Measurements from ENCODE around the gene STX1B. TPM values are rescaled to one million over a fixed set of nuclear protein-coding genes. Genes with fewer than 3 reads are reported as not detected.

Gene STX1B
- total RNA-seq, 1 experiment from 2014 or later: 3.7 TPM

GRCh38 chr16:30982548-30983288 lies 27.7 kb downstream of the STX1B start:
- TF ChIP-seq POLR2AphosphoS5 (IDR thresholded peaks at IDR 0.05; ENCODE audit: low read depth, low read length) (no peak), CTCF (IDR thresholded peaks at IDR 0.05) (no peak), SIN3A (IDR thresholded peaks at IDR 0.05; ENCODE audit: borderline replicate concordance, insufficient read depth, low read depth, low read length) (no peak), REST (IDR thresholded peaks at IDR 0.05; ENCODE audit: insufficient read depth in 1 of 2, low read depth in 2 of 2, low read length in 1 of 2) (no peak), TCF7L2 (IDR thresholded peaks at IDR 0.05; ENCODE audit: low read depth, low read length) (no peak)
- Histone ChIP-seq H3K27me3 (ENCODE audit: control insufficient read depth, insufficient read depth, low read length) (no peaks in the 10 kb centered on the region), H3K4me3 (ENCODE audit: low read depth in 2 of 2, low read length in 2 of 2) (no peak overlapping the region), H3K27ac (ENCODE audit: low read length) (no peak overlapping the region), H3K4me1 (ENCODE audit: control insufficient read depth, insufficient read depth, low read length) (peaks cover 9% of the 10 kb centered on the region), H3K9me3 (ENCODE audit: control insufficient read depth, insufficient read depth, low read depth, low read length) (no peaks in the 10 kb centered on the region), H3K36me3 (ENCODE audit: control insufficient read depth, insufficient read depth, low read length) (peaks cover 3% of the 10 kb centered on the region; the same call in 1 of the 2 replicates)
- ChIA-PET CTCF (interaction anchor here (0.5 to 1.3 kb wide), 3 partner anchors 28 to 159 kb away, joined by 3 to 12 read pairs (median 4); no protein-coding TSS in a partner anchor), POLR2A (no interaction called here)
- in situ Hi-C loops (cut with HindIII; ENCODE audit: low pct_unique_long_range_greater_than_20kb, low sequenced_read_pairs): no loop called here
- no TSS peak for BruUV-seq (replicated peaks)
- ATAC-seq (no peak), DNase-seq (ENCODE audit: low read depth, low spot score) (no peak)
- intact Hi-C loops (cut with micrococcal nuclease; ENCODE audit: unreplicated experiment): no loop called here

- ChIA-PET POLR2A (interaction anchor here (0.6 kb wide), 1 partner anchor 412 kb away, joined by 3 read pairs; no protein-coding TSS in a partner anchor), CTCF (no interaction called here)
- H3K9me3 ChIP-seq (ENCODE audit: control insufficient read depth, insufficient read depth, low read depth, low read length): no peaks in the 10 kb centered on the region
- no TSS peak for BruUV-seq (replicated peaks)
- H3K4me1 ChIP-seq (ENCODE audit: control insufficient read depth, insufficient read depth, low read length): peaks cover 9% of the 10 kb centered on the region
- intact Hi-C loops (cut with micrococcal nuclease; ENCODE audit: unreplicated experiment): no loop called here
- peaks cover 3% of the 10 kb centered on the region; the same call in 1 of the 2 replicates for H3K36me3 ChIP-seq (ENCODE audit: control insufficient read depth, insufficient read depth, low read length)
- no peaks in the 10 kb centered on the region for H3K27me3 ChIP-seq (ENCODE audit: control insufficient read depth, insufficient read depth, low read length)
- no peak for ATAC-seq
- no peak for DNase-seq (ENCODE audit: low read depth, low spot score)
- in situ Hi-C loops (cut with HindIII; ENCODE audit: low pct_unique_long_range_greater_than_20kb, low sequenced_read_pairs): no loop called here
- no peak overlapping the region for H3K27ac ChIP-seq (ENCODE audit: low read length)
- H3K4me3 ChIP-seq (ENCODE audit: low read depth in 2 of 2, low read length in 2 of 2): no peak overlapping the region
- TF ChIP-seq POLR2AphosphoS5 (IDR thresholded peaks at IDR 0.05; ENCODE audit: low read depth, low read length) (no peak), SIN3A (IDR thresholded peaks at IDR 0.05; ENCODE audit: borderline replicate concordance, insufficient read depth, low read depth, low read length) (no peak), TCF7L2 (IDR thresholded peaks at IDR 0.05; ENCODE audit: low read depth, low read length) (no peak), REST (IDR thresholded peaks at IDR 0.05; ENCODE audit: insufficient read depth in 1 of 2, low read depth in 2 of 2, low read length in 1 of 2) (no peak), CTCF (IDR thresholded peaks at IDR 0.05) (no peak)
Observed at GRCh38 chr16:30980959-30981358, 29.5 kb downstream of the STX1B start.

Measured in Panc1 (cell line).